CD4-positive, alpha-beta T cell treated with Interleukin-2 at 100 ng/mL for 4 hours (primary cell): ENCODE measurements around the gene CTSD.
"Not testable (repeated sequence)": the region's sequence is repeated elsewhere in the genome, so short reads cannot be mapped to it uniquely, and the experiment has no call there.

Source experiments
- DNase-seq: peaks from one replicate; pipeline ENCODE4 v3.0.0-alpha.2; 2020; ENCODE audit warnings: low spot score

Gene CTSD

DNA sequence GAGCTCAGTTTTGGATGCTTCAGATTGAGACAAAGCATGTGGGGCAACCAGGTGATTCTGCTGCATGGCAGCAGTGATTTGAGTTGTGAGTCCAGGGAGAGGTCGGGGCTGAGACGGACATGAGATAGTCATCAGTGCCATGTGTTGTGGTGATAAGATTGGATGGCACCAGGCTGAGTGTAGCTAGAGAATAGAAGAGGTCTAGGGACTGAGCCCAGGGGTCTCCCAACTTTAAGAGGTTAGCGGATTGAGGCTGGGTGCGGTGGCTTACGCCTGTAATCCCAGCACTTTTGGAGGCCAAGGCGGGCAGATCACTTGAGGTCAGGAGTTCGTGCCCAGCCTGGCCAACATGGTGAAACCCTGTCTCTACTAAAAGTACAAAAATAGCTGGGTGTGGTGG, 6.3 kb upstream of the CTSD start:
- DNase-seq = no peak

DNA sequence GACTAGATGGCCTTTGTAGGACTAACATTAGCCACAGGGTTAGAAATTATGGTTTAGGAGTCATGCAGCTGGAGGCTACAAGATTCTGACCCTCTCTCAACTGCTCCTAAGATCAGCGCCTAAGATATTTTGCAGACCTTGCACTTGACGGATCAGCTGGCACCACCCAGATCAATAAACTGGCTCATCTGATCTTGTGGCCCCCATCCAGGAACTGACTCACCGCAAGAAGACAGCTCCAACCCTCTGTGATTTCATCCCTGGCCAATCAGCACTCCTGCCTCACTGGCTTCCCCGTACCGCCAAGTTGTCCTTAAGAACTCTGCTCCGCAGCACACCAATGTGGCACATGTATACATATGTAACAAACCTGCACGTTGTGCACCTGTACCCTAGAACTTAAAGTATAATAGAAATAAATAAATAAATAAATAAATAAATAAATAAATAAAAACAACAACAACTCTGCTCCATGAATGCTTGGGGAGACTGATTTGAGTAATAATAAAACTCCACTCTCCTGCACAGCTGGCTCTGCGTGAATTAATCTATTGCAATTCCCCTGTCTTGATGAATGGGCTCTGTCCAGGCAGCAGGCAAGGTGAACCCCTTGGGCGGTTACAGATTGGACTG, 5.7 kb upstream of the CTSD start:
- not testable (repeated sequence) for DNase-seq

DNA sequence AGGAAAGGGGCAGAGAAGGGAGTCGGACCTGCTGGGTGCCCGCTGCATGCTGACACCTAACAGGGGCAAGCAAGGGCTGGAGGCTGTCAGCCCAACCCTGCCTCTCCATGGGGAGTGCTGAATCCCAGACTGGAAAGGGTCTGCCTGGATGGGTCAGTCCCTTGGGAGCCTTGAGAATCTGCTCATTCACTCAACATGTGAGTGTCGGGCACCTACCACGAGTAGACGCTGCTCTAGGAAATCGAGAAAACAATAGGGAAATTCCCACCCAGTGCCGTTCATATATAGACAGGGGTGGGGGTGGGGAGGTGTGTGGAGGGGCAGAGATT, 4.4 kb upstream of the CTSD start:
- DNase-seq = no peak

DNA sequence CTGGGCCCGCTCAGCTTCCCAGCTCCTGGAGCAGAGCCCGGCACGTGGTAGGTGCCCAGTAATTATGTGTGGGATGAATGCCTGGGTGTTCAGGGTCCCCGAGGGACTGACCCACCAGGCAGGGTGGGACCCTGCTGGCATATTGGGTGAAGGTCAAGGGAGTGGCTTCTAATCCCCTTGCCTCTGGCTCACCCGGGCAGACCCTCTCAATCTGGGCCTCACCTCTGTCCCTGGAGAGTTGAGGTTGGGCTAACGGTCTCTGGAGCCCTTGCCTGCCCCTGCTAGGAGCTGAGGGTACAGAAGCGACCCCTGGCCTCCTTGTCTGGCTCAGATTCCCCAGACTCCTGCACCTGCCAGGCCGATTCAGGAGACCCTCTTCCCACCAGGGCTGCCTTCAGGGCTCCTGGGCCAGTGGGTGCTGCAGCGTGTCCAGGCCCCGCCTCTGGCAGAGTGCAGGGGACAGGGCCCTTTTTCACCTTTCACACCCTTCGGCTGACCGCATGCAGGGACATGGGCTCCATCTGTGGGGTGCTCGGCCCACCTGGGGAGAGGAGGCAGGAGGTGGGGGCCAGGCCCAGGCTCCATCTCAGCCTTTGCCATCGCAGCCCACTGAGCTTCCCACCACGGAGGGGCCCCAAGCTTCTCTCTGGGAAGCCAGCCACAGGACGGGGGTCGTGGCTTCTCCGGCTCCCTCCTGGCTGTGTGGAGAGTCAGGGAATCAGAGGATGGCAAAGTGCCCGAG, 3.8 kb upstream of the CTSD start:
- DNase-seq = no peak

DNA sequence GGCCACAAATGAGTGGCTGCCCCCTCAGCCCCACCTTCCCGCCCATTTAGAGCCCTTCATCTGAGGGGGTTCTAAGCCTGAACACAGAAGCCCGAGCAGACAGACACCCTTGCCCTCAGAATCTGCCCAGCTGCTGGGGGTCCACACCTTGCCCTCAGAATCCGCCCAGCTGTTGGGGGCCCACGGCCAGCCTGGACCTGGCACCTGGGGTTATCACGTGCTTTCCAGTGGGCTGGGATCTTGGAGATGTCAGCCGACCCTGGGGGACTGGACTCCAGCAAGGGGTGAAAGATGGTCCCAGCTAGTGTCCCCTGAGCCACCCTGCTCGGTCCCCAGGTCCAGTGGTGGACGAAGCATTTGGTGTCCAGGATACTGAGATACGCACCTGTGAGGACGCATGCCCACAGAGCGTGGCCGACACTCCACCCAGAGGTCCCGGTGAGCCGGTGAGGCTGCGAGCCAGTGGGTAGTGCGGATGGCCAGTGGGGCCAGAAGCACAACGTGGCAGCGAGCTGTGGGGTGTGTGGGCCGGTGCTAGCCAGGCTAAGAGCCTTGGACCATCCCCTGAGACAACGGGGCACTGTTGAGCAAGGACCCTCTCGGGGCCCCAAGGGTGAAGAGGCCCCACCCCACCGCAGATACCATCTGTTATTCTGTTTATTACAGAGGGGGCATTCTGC, 3.1 kb upstream of the CTSD start:
- no peak for DNase-seq

DNA sequence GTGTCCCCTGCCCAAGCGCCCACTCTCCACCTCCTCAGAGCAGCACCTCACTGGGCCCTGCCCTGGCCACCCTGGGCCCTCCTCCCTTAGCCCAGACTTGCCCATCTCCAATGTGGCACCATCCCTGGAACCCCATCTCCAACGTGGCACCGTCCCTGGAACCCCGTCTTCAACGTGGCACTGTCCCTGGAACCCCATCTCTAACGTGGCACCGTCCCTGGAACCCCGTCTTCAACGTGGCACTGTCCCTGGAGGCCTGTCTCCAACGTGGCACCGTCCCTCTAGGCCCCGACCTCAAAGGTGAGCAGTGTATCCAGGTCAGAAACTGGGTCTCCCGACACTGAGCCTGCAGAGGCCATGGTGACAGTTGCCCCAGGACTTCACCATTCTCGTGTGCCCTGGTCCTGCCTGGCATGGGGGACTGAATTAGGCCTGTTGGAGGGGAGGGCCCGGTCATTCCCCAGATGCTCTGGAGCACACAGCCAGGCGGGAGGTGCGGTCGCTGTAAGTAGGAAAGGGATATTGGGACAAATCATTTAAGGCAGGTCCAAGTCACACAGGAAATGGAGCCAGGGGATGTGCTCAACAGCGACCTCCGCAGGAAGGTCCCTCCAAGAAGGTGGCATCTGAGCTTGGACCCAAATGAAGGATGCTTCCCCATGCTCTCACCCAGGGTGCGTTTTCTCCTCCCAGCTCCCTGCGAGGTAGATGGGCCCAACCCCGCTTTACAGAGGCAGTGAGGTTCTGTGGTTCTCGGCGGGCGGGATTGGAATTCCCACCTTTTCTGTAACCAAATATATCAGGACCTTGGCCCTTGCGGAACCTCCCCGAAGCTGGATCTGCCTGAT, 2.4 kb upstream of the CTSD start:
- no peak for DNase-seq

DNA sequence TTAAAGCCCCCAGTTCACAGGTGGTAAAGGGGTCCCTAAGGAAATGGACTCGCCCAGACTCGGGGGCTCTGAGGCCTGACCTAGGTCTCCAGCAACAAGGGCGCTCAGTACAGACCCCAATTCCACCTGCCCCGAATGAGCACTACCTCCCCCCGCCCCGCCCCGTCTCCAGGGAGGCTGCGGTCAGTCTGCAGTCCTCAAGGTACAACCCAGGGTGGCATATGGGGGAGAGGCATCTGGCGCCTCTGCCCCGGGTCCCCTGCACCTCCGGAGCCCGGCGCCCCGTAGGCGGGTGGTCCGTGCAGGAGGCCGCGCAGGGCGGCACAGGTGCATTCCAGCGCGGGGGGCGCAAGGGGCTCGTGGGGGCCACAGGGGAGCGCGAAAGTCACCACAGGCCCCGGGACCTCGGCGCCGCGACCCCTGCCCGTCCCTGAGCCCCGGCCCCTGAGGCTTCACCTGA, 361 bp downstream of the CTSD start:
- DNase-seq = no peak

DNA sequence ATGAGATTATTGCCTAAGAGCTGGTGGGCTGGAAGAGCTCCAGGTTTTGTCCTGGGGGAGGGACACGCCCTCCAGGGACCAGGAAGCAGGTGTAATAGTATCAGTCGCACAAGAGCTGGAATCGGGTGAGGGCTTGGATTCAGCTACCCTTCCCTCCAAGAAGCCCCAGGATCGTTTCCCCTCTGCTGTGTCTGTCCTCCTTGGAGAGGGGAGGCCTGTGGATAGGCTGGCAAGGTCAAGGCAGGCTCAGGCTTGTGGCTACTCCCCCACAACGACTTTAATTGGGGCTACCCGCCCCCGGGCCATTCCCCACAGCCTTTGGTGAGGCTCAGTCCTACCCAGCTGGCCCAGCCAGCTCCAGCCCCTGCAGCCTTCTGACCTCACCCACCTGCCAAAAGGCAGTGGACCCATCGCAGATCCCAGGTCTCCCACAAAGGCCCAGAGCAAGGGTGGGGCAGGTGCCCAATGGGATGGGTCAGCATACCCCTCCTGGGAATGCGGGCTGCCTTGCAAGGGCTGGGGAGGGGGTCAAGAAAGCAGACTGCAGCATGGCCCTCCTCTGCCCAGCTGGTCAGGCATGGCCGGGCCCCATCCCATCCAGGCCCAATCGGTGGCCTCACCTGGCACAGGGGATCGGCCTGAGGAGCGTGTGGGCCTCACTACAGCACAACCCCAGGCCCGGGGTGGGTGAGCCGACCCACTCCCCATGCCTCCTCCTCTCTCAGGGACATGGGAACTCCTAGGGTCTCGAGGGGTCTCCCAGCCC, 1.0 kb downstream of the CTSD start:
- DNase-seq = no peak

DNA sequence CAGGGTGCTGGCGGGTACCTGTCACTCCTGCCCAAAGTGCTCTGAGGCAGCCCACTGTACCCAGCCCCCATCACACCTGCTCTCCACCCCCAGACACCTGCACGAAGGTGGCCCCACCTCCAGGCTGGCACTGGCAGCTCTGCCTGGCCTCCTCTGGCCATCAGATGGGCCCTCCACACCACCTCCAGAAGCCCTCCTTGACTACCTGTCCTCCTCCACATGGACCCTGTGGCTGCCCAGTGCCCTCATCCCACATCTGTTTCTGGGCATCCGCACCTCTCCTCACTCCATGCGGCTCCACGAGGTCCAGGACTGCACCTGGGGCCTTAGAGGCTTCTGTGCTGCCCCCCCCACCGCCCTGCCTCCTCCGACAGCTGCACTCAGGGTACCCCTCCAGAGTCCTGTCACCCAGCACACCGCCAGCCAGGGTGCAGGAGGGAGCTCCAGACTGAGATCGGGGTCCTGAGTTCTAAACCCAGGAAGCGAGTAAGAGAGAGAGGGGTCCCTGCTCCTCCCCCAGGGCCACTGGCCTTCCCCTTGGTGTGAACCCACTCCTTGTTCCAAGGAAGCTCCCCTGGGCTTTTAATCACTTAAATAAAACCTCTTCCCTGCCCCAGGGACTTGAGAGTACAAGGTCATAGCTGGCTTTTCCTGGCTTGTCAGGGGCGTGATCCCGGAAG, 1.7 kb downstream of the CTSD start:
- DNase-seq = no peak

DNA sequence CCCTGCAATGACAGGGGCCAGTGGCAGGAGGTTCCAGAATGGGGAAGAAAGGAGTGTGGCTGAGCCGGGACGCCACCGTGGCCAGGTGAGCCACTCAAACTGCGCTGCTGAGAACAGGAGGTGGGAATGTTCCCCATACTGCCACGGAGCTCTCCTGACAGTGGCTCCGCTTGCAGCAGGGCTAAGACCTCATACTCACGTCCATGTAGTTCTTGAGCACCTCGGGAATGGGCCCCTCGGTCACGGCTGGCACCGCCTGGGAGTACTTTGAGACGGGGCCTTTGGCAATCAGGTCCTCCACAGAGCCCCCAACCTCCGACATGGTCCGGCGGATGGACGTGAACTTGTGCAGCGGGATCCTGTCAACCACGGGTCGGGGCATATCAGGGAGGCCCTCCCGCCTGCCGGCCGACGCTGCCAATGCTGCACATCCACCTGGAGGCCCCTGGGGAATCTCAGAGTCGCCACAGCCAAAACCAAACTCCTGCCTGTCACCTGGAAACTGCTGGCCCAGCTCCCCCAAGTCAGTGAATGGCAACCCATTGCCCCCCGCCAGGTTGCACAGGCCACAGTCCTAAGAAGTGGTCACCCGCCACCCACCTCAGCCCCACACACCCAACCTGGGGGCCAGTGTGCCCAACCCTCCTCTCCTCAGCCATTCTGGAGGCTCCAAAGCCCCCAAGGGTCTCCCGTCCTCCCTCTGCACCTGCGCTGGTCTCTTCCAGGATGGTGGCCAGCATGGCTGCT, 2.4 kb downstream of the CTSD start:
- no peak for DNase-seq

DNA sequence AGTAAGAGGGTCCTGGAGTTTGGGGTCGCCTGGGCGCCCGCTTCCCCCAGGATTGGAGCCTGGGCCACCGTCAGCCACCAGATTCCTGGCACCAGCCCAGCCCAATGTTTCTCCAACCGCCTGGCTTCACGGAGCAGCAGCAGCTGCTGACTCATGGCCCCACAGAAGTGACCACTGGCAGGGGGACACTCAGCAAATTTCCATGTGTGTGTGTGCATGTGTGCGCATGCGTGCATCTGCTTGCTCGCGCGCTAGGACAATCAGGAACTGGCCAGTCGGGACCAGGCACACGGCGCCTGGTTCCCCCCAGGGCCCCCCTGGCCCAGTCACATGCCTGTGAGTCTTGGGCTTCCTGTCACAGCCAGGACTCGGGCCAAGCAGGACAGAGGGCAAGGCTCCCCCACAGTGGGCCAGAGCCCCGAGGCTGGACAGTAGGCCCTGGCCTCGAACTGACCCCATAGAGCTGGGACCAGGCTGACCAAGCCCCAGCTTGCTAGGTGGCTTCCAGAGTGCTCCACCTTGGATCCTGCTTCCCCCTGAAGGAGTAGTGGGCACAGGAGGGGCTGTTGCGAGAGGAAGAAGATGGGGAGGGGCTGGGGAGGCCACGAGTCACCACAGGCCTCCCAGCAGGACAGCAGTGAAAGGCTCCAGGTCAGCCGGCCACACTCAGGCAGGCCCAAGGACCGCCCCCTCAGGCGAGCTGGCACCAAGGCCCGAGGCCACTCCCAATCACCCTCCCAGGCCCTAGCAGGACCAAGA, 3.2 kb downstream of the CTSD start:
- DNase-seq = no peak

DNA sequence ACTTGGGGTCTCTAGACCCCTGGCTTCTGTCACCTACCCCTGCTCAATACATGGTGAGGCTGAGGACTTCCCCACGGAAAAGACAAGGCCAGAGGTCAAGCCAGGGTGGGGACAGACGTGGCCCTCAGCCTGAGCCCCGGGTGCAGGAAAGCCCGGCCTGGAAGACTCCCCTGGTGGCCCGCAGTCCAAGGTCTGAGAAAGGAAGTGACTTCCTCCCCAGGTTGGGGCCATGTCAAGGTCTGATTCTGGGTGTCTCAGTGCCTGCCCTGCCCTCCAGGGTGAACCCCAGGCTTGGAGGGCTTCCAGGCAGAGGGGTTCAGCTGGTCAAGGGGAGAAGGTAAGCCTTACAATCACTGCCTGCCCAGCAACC, 3.9 kb downstream of the CTSD start:
- DNase-seq = no peak

DNA sequence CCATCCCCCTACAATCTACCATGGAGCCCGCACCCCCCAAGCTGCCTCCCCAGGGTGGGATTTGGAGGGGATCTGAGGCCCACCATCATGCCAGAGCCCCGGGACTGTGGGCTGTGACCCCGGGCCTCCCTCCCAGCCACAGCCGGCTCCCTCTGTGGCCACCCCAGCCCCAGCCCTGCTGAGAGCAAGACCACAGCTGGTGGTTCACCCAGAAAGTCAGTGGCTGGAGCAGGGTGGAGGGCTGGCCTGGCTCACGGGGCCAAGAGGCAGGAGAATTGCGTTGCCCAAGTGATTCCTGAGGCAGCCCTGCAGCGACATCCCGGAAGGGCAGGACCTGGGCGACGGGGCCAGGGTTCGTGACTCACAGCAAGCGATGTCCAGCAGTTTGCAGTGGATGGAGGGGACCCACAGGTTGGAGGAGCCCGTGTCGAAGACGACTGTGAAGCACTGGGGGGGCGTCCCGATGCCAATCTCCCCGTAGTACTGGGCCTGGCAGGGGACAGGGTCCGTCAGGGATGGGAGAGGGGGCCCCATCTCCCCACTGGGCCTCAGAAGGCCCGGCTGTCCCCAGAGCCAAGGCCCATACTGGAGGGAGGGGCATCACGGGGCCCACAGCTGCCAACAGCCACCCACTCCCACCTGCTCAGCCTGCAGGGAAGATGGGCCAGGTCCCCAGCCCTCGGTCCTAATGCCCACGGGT, 4.4 kb downstream of the CTSD start:
- DNase-seq = no peak

DNA sequence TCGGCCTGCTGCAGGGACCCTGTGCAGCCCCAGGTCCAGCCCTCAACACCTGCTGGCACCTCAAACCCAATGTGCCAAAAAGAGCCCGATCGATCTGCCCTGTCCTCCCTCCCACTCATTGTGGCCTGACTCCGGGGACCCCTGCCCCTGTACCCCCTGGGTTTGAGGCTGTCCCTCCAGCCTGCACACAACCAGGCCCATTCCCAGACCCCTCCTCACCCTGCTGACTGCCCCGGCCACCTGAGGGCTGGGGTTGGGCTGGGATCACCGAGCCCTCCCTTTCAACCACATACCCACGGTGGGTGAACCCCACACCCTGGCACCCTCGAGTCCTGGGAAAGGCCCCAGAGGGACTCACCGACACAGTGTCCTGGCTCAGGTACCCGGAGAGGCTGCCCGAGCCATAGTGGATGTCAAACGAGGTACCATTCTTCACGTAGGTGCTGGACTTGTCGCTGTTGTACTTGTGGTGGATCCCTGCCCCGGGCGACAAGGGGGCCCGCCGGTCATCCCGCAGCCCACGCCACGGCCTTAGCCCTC, 5.0 kb downstream of the CTSD start:
- no peak for DNase-seq

DNA sequence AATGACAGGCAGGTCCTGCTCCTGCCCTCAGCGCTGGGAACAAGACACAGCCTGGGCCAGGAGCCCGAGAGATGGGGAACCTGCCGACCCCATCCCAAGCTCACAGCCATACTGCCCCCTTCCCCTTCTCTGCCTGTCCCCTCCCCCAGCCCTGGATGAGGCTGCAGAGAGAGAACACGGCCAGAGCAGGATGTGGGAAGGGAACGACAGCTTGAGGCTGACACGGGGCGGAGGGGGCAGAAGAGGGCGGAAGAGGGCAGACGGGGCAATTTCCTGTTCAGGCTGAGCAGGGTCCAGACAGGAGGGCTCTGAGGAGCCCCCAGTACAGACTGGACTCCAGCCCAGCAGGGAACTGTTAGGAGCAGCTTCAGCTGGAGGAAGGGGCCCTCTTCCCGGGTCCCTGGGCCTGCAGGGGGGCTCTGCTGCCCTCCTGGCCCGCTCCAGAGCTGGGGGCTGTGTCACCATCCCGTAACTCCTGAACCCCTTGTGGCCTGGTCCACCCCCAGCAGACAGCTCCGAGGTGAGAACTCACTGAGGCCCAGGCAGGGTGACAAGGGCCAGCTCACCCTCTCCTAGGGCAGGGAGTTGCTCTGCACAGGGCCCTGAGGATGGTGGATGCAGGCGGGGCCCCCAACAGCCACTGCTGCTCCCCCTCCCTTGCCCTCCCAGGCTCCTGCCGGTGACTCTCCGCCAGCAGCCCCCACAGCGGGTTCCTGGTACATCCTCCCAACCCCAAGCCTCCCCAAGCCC, 5.7 kb downstream of the CTSD start:
- peak; percentile 47 for DNase-seq

DNA sequence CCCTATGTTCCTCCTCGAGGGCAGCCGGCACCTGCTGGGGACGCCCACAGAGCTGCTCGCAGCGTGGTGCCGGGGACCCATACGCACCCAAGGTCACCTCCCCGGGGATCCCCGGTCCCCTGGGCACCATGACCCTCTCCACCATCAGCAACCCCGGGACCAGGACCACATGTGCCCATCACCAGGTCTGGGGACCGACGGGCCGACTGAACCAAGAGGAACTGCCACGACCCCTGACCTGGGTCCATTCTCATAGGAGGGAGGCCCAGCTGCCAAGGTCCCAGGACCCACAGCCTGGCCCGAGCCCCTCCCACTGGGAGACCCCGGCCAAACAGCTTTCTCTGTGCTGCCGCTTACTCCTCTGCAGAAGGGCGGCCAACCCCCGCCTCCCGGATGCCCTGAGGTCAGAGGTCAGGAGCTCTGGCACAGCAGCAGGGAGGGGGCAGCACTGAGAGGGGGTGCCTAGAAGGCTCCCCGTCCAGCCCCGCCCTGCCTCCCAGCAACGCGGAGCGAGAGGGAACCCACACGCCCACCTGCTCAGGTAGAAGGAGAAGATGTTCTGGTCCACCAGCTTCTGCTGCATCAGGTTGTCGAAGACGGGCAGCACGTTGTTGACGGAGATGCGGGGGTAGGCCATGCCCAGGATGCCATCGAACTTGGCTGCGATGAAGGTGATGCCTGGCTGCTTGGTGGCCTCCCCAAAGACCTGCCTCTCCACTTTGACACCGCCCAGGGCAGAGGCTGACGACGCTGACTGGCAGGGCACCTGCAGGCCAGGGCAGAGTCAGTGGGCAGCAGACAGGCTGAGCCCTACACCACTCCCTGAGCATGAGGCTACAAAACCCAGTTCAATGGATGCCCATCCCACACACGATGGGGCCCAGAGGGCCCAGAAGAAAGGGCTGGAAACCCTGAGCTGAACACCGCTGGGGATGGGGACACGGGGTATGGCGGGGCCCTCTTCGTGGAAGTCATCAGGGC, 6.6 kb downstream of the CTSD start:
- no peak for DNase-seq
